Omental fat pad (tissue), 4 donors: ENCODE data around the gene GRID1. TPM values are rescaled to one million over a fixed set of nuclear protein-coding genes. Genes with fewer than 3 reads are reported as not detected.

Source experiments
- ATAC-seq: fragments of 150-250 bp; one replicate; pipeline ENCODE4 v1.9.1; 2016; ENCODE audit warnings: mild to moderate bottlenecking, moderate library complexity; ENCODE audit not compliant: low FRiP score
- DNase-seq: peaks from one replicate; pipeline ENCODE4 v3.0.0-alpha.2; 2019; ENCODE audit warnings: low spot score
- CTCF ChIP-seq, 3 donors: fragments of 450-650 bp; IDR thresholded peaks; one replicate each; pipeline ENCODE4 v1.5.1; 2016 to 2017; ENCODE audit warnings: antibody characterized with exemption in 3 of 3, mild to moderate bottlenecking in 3 of 3, moderate library complexity in 2 of 3
- total RNA-seq, 4 donors: library from RNA; depleted of rRNA; stranded (reverse); fragments of >200 nt; gene quantifications; one replicate each; pipeline ENCODE4 v1.1.0, GENCODE V29; 2016

GRID1 gene
- total RNA-seq, 4 donors from 2014 or later, result 1.5 to 3.5 (median 2.4) TPM

DNA sequence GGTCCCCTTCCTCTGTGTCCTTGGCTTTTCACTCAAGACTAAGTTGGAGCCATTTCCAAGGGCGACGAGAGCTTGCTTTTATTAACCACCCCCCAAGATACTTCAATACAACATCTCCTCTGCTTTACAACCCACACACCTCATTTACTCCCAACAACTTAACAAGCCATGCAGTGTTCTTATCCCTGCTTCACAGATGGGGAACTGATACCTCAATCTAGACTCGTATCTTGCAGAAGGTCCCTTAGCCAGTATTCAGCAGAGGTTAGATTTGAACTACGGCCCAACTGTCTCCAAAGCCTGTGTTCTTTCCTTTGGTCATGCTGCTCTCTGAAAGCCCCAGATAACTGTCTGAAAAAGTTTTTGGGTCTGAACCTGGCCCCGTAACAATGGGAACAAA is 444.8 kb downstream of the GRID1 start:
- no peak for DNase-seq
- no peak for TF ChIP-seq CTCF (IDR thresholded peaks at IDR 0.05)
- no peak for ATAC-seq

GRCh38 chr10:85920311-85920710 is 446.3 kb downstream of the GRID1 start:
- ATAC-seq, result no peak
- no peak for DNase-seq
- no peak for TF ChIP-seq CTCF (IDR thresholded peaks at IDR 0.05)

DNA sequence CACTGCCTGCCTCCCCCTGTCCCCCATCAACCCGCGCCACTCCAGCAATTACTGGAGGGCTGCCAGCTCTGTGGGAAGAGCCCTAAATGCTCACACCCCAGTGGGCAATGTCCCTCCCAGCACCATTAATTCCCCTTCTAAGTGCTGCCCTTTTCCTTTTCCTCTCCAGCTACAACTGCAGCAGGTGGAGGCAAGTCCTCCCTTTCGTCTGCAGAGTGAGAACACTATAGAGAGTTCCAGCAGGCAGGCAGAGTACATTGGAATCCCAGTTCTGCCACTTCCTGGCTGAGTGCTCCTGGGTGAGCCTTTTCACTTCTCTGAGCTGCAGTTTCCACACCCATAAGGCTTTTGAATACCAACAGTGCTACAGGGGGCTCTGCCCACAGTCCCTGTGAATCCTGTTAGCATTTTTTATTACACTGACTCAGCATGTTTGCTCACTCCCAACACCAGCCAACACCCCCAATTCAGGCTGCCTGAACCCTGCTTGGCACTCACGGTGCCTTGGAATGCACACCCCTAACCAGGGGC is 447.0 kb downstream of the GRID1 start:
- no peak for DNase-seq
- no peak for TF ChIP-seq CTCF (IDR thresholded peaks at IDR 0.05)
- ATAC-seq, result no peak

- ATAC-seq (no peak), DNase-seq (no peak)
- TF ChIP-seq CTCF (IDR thresholded peaks at IDR 0.05), result no peak
These were observed 448.2 kb downstream of the GRID1 start for GRCh38 chr10:85918371-85918770.

- no peak for TF ChIP-seq CTCF (IDR thresholded peaks at IDR 0.05)
- DNase-seq (no peak), ATAC-seq (no peak)
These were observed 449.0 kb downstream of the GRID1 start for GRCh38 chr10:85917601-85918000.

DNA sequence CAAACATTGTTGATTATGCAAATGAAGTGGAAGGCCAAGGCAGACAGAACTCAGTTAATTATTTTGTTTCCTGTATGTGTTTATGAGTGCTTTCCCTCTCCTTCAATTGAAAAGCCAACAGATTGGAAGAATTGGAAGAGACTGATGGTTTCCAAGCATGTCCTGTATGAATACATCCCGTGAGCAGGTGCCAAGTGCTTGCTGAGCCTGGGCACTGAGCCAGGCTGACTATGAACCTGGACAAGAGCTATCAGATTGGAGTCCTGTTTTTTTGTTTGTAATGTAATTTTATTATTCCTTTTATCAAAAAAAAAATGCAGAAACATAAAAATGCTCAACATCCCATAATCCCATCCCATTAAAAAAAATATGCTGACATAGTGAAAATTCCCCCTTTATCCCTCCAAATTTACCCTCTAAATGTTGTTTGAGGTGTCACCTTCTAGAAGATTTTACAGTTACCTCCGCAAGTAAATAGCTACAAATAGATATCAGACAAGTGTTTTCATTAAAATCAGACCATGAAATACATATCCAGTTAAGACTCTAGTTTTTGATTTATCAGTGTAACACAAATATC is 449.5 kb downstream of the GRID1 start:
- ATAC-seq (no peak), DNase-seq (no peak)
- TF ChIP-seq CTCF (IDR thresholded peaks at IDR 0.05), result no peak

DNA sequence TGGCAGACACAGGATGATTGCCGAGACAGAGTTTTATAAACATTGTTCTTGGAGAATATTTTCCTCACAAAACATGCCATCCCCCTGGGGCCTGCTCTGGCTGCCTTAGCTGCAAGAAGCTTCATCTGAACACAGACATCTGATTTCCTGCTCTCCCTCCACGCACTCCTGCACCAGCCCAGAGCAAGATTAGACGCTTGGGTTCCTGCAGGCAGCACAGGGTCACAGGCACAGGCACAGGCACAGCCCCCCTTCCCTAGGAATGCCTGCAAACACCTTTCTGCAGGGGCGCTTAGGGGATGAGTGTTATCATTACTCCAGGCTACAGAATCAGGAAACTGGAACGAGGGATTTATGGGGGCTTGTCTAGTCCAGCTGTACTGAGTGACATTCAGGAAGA is 450.3 kb downstream of the GRID1 start:
- ATAC-seq (no peak), DNase-seq (no peak)
- TF ChIP-seq CTCF (IDR thresholded peaks at IDR 0.05), result no peak
